ENCODE results near the gene MTG2.

DNA sequence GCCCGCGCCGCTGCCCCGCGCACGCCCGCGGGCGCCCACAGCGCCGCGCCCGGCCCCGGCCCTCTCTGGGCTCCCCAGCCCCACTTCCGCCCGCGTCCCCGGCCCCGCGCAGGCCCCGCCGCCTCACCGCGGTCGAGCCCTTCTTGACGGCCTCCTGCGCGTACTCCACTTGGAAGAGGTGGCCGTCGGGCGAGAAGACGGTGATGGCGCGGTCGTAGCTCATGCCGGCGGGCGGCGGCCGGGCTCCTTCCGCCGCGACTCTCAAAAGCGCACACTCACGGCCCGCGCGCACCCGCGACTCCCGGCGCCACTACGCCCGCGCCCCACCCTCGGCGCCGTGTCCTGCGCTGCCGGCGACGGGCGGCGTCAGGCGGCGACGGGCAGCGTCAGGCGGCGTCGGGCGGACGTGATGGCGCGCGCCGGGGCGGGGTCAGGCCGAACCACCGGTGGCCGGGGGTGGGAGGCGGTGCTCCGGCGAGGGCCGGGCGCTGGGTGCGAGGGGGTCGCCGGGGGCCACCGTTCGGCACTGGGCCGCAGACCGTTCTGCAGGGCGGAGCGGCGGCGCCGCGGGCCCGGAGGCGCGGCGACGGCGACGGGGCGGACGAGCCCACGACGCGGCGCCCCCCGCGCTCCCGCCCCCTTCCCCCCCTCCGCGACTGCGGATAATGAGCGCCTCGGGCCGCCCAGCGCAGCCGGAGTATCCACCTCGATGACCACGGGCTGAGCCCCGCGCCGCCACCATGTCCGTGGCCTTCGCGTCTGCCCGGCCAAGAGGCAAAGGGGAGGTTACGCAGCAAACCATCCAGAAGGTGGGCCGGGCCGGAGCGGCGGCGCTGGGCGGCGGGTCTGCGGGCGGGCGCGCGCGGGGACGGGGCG lies 39.5 kb upstream of the MTG2 start, which contains the start of the genes PSMA7 and SS18L1:
- TF ChIP-seq, protein P1, sequence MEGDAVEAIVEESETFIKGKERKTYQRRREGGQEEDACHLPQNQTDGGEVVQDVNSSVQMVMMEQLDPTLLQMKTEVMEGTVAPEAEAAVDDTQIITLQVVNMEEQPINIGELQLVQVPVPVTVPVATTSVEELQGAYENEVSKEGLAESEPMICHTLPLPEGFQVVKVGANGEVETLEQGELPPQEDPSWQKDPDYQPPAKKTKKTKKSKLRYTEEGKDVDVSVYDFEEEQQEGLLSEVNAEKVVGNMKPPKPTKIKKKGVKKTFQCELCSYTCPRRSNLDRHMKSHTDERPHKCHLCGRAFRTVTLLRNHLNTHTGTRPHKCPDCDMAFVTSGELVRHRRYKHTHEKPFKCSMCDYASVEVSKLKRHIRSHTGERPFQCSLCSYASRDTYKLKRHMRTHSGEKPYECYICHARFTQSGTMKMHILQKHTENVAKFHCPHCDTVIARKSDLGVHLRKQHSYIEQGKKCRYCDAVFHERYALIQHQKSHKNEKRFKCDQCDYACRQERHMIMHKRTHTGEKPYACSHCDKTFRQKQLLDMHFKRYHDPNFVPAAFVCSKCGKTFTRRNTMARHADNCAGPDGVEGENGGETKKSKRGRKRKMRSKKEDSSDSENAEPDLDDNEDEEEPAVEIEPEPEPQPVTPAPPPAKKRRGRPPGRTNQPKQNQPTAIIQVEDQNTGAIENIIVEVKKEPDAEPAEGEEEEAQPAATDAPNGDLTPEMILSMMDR (IDR thresholded peaks at IDR 0.05): no peak
- peak; percentile 88 for TF ChIP-seq POLR2A (IDR thresholded peaks at IDR 0.05)

All from ovary (tissue), 3 donors.